Peyer's patch (tissue), 4 donors: ENCODE results near the gene GFPT2.

Experiments
- CTCF ChIP-seq, 6 experiments: fragments of 450-650 bp in 4 of 6; fragments of 200-600 bp in 2 of 6; sonication (generic) in 1 of 6; IDR thresholded peaks; one replicate each; pipeline ENCODE4 v1.5.1; 2017 to 2019; ENCODE audit warnings: antibody characterized with exemption in 6 of 6, mild to moderate bottlenecking in 3 of 6, moderate library complexity in 1 of 6
- POLR2A ChIP-seq, 2 donors: fragments of 450-650 bp; IDR thresholded peaks; one replicate each; pipeline ENCODE4 v1.5.1; 2017; ENCODE audit warnings: antibody characterized with exemption in 2 of 2, mild to moderate bottlenecking in 2 of 2, moderate library complexity in 2 of 2

GRCh38 chr5:180301253-180301652 lies 51.9 kb downstream of the GFPT2 start:
- TF ChIP-seq POLR2A (IDR thresholded peaks at IDR 0.05) (no peak), CTCF (IDR thresholded peaks at IDR 0.05) (no peak)
